HG03139 (cell line): ENCODE data around the gene ARHGAP10.
"Not testable (repeated sequence)": the region's sequence is repeated elsewhere in the genome, so short reads cannot be mapped to it uniquely, and the experiment has no call there.

Source experiments
- ATAC-seq: cut with Tn5 transposase; IDR thresholded peaks from one replicate; pipeline ENCODE4 v1.9.1; 2021; ENCODE audit not compliant: unreplicated experiment

The ARHGAP10 gene

GRCh38 chr4:148081267-148081666, 349.4 kb downstream of the ARHGAP10 start:
- no peak for ATAC-seq

- no peak for ATAC-seq
Measured at GRCh38 chr4:148081745-148082144, 349.9 kb downstream of the ARHGAP10 start.

- not testable (repeated sequence) for ATAC-seq
Measured at GRCh38 chr4:148083073-148083472, 351.2 kb downstream of the ARHGAP10 start.

- ATAC-seq: no peak
Measured at GRCh38 chr4:148089624-148090023, 357.7 kb downstream of the ARHGAP10 start.

GRCh38 chr4:148090029-148090428, 358.1 kb downstream of the ARHGAP10 start:
- no peak for ATAC-seq

- no peak for ATAC-seq
Measured at GRCh38 chr4:148090503-148091476, 358.9 kb downstream of the ARHGAP10 start.

GRCh38 chr4:148091896-148092295, 360.0 kb downstream of the ARHGAP10 start:
- no peak for ATAC-seq

GRCh38 chr4:148092316-148093014, 360.6 kb downstream of the ARHGAP10 start:
- ATAC-seq: no peak

GRCh38 chr4:148093065-148093464, 361.2 kb downstream of the ARHGAP10 start:
- no peak for ATAC-seq

- ATAC-seq: no peak
Measured at GRCh38 chr4:148094149-148094548, 362.3 kb downstream of the ARHGAP10 start.

GRCh38 chr4:148095346-148095923, 363.5 kb downstream of the ARHGAP10 start:
- no peak for ATAC-seq

GRCh38 chr4:148097801-148098200, 365.9 kb downstream of the ARHGAP10 start:
- no peak for ATAC-seq

- ATAC-seq: no peak
Measured at GRCh38 chr4:148101235-148101634, 369.3 kb downstream of the ARHGAP10 start.

GRCh38 chr4:148101790-148102189, 369.9 kb downstream of the ARHGAP10 start:
- no peak for ATAC-seq

- no peak for ATAC-seq
Measured at GRCh38 chr4:148103597-148104355, 371.9 kb downstream of the ARHGAP10 start.

- ATAC-seq: no peak
Measured at GRCh38 chr4:148108766-148109165, 376.9 kb downstream of the ARHGAP10 start.

GRCh38 chr4:148109216-148109615, 377.3 kb downstream of the ARHGAP10 start:
- ATAC-seq: no peak

- no peak for ATAC-seq
Measured at GRCh38 chr4:148110169-148110568, 378.3 kb downstream of the ARHGAP10 start.

- no peak for ATAC-seq
Measured at GRCh38 chr4:148112231-148112982, 380.5 kb downstream of the ARHGAP10 start.

- no peak for ATAC-seq
Measured at GRCh38 chr4:148114436-148114835, 382.5 kb downstream of the ARHGAP10 start.
